CD4-positive, alpha-beta T cell treated with Interleukin-2 at 100 ng/mL for 4 hours (primary cell): ENCODE data around the gene C10orf90.
"Not testable (repeated sequence)": the region's sequence is repeated elsewhere in the genome, so short reads cannot be mapped to it uniquely, and the experiment has no call there.

Source experiments
- DNase-seq: peaks from one replicate; pipeline ENCODE4 v3.0.0-alpha.2; 2020; ENCODE audit warnings: low spot score

C10orf90 gene

GRCh38 chr10:126584836-126585235, 85.7 kb downstream of the C10orf90 start:
- no peak for DNase-seq

- DNase-seq, result no peak
Observed at GRCh38 chr10:126583552-126584200, 86.8 kb downstream of the C10orf90 start.

GRCh38 chr10:126581648-126582046, 88.8 kb downstream of the C10orf90 start:
- DNase-seq, result no peak

GRCh38 chr10:126580873-126581647, 89.4 kb downstream of the C10orf90 start:
- DNase-seq, result no peak

- no peak for DNase-seq
Observed at GRCh38 chr10:126576336-126576735, 94.2 kb downstream of the C10orf90 start.

GRCh38 chr10:126570621-126571602, 99.6 kb downstream of the C10orf90 start:
- DNase-seq, result no peak

GRCh38 chr10:126570245-126570570, 100.3 kb downstream of the C10orf90 start:
- no peak for DNase-seq

- DNase-seq, result no peak
Observed at GRCh38 chr10:126569513-126570244, 100.8 kb downstream of the C10orf90 start.

- no peak for DNase-seq
Observed at GRCh38 chr10:126568809-126569385, 101.6 kb downstream of the C10orf90 start.

GRCh38 chr10:126565871-126566270, 104.6 kb downstream of the C10orf90 start:
- no peak for DNase-seq

- no peak for DNase-seq
Observed at GRCh38 chr10:126565441-126565840, 105.1 kb downstream of the C10orf90 start.

- DNase-seq, result no peak
Observed at GRCh38 chr10:126564326-126564888, 106.1 kb downstream of the C10orf90 start.

- DNase-seq, result no peak
Observed at GRCh38 chr10:126563361-126563760, 107.1 kb downstream of the C10orf90 start.

GRCh38 chr10:126561921-126562680, 108.4 kb downstream of the C10orf90 start:
- DNase-seq, result no peak

- no peak for DNase-seq
Observed at GRCh38 chr10:126561294-126561920, 109.1 kb downstream of the C10orf90 start.

- DNase-seq, result no peak
Observed at GRCh38 chr10:126558881-126559280, 111.6 kb downstream of the C10orf90 start.

- DNase-seq, result no peak
Observed at GRCh38 chr10:126551202-126551601, 119.3 kb downstream of the C10orf90 start.

GRCh38 chr10:126550586-126550985, 119.9 kb downstream of the C10orf90 start:
- not testable (repeated sequence) for DNase-seq

GRCh38 chr10:126549344-126549743, 121.1 kb downstream of the C10orf90 start:
- no peak for DNase-seq

GRCh38 chr10:126544565-126544964, 125.9 kb downstream of the C10orf90 start:
- DNase-seq, result no peak
